Transverse colon (tissue), 4 donors: ENCODE results near the gene RGS6. TPM values are rescaled to one million over a fixed set of nuclear protein-coding genes. Genes with fewer than 3 reads are reported as not detected.

ENCODE experiments used
- DNase-seq: peaks from one replicate; pipeline ENCODE4 v3.0.0-alpha.2; 2019
- H3K27ac ChIP-seq, 4 donors: fragments of 200-600 bp; sonication (generic); 2 replicates each; pipeline ENCODE4 v1.5.1; 2016 to 2018; ENCODE audit warnings: inconsistent platforms in 4 of 4
- H3K27me3 ChIP-seq: fragments of 200-600 bp; sonication (generic); 2 replicates; pipeline ENCODE4 v1.5.1; 2017; ENCODE audit warnings: inconsistent platforms
- H3K36me3 ChIP-seq, 4 donors: fragments of 200-600 bp; sonication (generic); 2 replicates each; pipeline ENCODE4 v1.5.1; 2017 to 2019; ENCODE audit warnings: inconsistent platforms in 4 of 4
- H3K4me1 ChIP-seq, 4 donors: fragments of 200-600 bp; sonication (generic); 2 replicates each; pipeline ENCODE4 v1.5.1; 2017 to 2020; ENCODE audit warnings: inconsistent platforms in 4 of 4
- H3K4me3 ChIP-seq, 4 donors: fragments of 200-600 bp; sonication (generic); 1 replicate in 1 of 4; 2 replicates in 3 of 4; pipeline versions ENCODE4 v1.5.1 to v1.6.1; 2017 to 2019; ENCODE audit warnings: inconsistent platforms in 4 of 4
- H3K9me3 ChIP-seq, 2 donors: fragments of 200-600 bp; sonication (generic); 2 replicates each; pipeline ENCODE4 v1.5.1; 2017 to 2019; ENCODE audit warnings: inconsistent platforms in 2 of 2
- EP300 ChIP-seq: sonication (generic); formaldehyde crosslinking; IDR thresholded peaks from one replicate; pipeline ENCODE4 v1.6.1; 2017; ENCODE audit warnings: antibody characterized with exemption, low read depth
- POLR2A ChIP-seq: fragments of 450-650 bp; IDR thresholded peaks from one replicate; pipeline ENCODE4 v1.6.1; 2016; ENCODE audit warnings: antibody characterized with exemption, mild to moderate bottlenecking, moderate library complexity
- POLR2AphosphoS5 ChIP-seq, 3 donors: sonication (generic); formaldehyde crosslinking; IDR thresholded peaks; one replicate each; pipeline ENCODE4 v1.6.1; 2016; ENCODE audit warnings: antibody characterized with exemption in 3 of 3
- WGBS, 2 donors: methylation state at CpG; one replicate each; pipeline ENCODE4 v1.1.5; 2018; ENCODE audit warnings: low coverage in 1 of 2; 5-methylcytosine and 5-hydroxymethylcytosine counted together
- in situ Hi-C, 4 donors: fragments of 200-750 bp; cut with MboI; loops; one replicate each; pipeline versions ENCODE4 v1.15.0 to v1.15.1; 2017; ENCODE audit warnings: low sequenced_read_pairs in 3 of 4, low pct_ligation_motif_present in 1 of 4, low pct_unique_long_range_greater_than_20kb in 1 of 4
- intact Hi-C: fragments of 100-400 bp; cut with DNase I; formaldehyde crosslinking; loops from one replicate; pipeline ENCODE4 v1.15.1; 2023; ENCODE audit warnings: low total_unique reads
- total RNA-seq, 4 donors: library from RNA; depleted of rRNA; stranded (reverse); fragments of >200 nt; gene quantifications; one replicate each; pipeline ENCODE4 v1.1.0, GENCODE V29; 2016
- TF ChIP-seq, protein P1 (sequence below), 5 experiments: fragments of 200-600 bp in 3 of 5; fragments of 450-650 bp in 2 of 5; sonication (generic) in 3 of 5; IDR thresholded peaks; 1 replicate in 2 of 5; 2 replicates in 3 of 5; pipeline ENCODE4 v1.5.1; 2016 to 2017; ENCODE audit warnings: antibody characterized with exemption in 5 of 5, inconsistent platforms in 3 of 5, mild to moderate bottlenecking in 2 of 5, moderate library complexity in 1 of 5

The RGS6 gene
- total RNA-seq, 4 donors from 2014 or later: 0.41 to 0.48 TPM; not detected in 2

DNA sequence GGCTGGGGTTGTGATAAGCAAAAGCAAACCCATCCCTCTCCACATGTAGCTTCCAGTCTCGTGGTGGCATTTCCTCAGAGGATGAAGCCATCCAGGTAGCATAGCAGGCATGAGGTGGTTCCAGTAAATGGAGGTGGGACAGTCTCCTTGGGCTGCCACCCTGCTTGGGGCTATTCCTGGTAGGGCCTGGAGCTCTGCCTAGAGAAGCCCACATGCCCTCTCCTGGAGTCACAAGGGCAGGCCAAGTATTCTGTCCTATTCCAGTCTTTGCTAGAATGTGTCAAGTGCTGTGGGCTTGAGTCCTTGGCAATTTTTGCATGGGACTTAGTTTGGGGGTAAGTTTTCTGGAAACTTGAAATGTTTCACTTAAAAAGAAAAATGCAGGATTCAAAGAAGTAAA, 491.7 kb downstream of the RGS6 start:
- no peak for DNase-seq
- Histone ChIP-seq H3K27ac (no peak overlapping the region), H3K4me3 (no peak overlapping the region), H3K4me1 (no peaks in the 10 kb centered on the region), H3K36me3 (no peaks in the 10 kb centered on the region), H3K27me3 (no peaks in the 10 kb centered on the region), H3K9me3 (no peaks in the 10 kb centered on the region)
- TF ChIP-seq POLR2AphosphoS5 (IDR thresholded peaks at IDR 0.05) (no peak), POLR2A (no peak), EP300 (no peak)
- TF ChIP-seq, protein P1, sequence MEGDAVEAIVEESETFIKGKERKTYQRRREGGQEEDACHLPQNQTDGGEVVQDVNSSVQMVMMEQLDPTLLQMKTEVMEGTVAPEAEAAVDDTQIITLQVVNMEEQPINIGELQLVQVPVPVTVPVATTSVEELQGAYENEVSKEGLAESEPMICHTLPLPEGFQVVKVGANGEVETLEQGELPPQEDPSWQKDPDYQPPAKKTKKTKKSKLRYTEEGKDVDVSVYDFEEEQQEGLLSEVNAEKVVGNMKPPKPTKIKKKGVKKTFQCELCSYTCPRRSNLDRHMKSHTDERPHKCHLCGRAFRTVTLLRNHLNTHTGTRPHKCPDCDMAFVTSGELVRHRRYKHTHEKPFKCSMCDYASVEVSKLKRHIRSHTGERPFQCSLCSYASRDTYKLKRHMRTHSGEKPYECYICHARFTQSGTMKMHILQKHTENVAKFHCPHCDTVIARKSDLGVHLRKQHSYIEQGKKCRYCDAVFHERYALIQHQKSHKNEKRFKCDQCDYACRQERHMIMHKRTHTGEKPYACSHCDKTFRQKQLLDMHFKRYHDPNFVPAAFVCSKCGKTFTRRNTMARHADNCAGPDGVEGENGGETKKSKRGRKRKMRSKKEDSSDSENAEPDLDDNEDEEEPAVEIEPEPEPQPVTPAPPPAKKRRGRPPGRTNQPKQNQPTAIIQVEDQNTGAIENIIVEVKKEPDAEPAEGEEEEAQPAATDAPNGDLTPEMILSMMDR (IDR thresholded peaks at IDR 0.05): no peak
- intact Hi-C loops (no loop called here), in situ Hi-C loops (loop anchor here in 1 of 4 donors (25.0 kb wide), 1 partner anchor 387 kb away; no protein-coding TSS in a partner anchor)
- 73% methylated on average over 1 of the region's 1 CpG; no CpG with 5 or more reads in 1 of the 2 donors for WGBS, 2 donors

GRCh38 chr14:72430457-72430856, 498.2 kb downstream of the RGS6 start:
- WGBS, 2 donors: 25% methylated on average over 1 of the region's 1 CpG; no CpG with 5 or more reads in 1 of the 2 donors
- Histone ChIP-seq H3K27ac (no peak overlapping the region), H3K27me3 (no peaks in the 10 kb centered on the region), H3K4me3 (no peak overlapping the region), H3K36me3 (no peaks in the 10 kb centered on the region), H3K4me1 (no peaks in the 10 kb centered on the region), H3K9me3 (no peaks in the 10 kb centered on the region)
- TF ChIP-seq, protein P1 (IDR thresholded peaks at IDR 0.05): no peak
- TF ChIP-seq EP300 (no peak), POLR2AphosphoS5 (IDR thresholded peaks at IDR 0.05) (no peak), POLR2A (no peak)
- intact Hi-C loops (no loop called here), in situ Hi-C loops (no loop called here)
- no peak for DNase-seq

- H3K4me1 ChIP-seq: no peaks in the 10 kb centered on the region
- in situ Hi-C loops: no loop called here
Observed at GRCh38 chr14:72432748-72433147, 500.5 kb downstream of the RGS6 start.

DNA sequence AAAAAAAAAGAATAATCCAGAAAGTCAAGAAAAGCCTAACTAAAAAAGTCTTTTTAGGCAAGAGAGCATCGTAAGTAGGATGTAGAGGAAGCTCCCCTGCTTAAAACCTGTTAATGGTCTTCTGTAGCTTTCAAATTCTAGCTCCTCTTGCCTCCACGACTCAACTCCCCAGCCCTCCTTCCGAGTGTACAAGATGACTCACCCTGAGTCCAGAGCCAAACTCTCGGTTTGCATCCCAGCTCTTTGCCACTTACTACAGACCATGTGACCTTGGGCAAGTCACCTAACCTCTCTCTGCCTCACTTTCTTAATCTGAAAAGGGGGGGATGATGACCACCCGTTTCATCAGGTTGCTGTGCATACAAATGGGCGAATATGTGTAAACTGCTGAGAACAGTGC, 501.3 kb downstream of the RGS6 start:
- intact Hi-C loops (no loop called here), in situ Hi-C loops (no loop called here)
- TF ChIP-seq POLR2A (no peak), EP300 (no peak), POLR2AphosphoS5 (IDR thresholded peaks at IDR 0.05) (no peak)
- TF ChIP-seq, protein P1 (IDR thresholded peaks at IDR 0.05): no peak
- H3K4me1 ChIP-seq: no peaks in the 10 kb centered on the region
- H3K27me3 ChIP-seq: no peaks in the 10 kb centered on the region
- no peak overlapping the region for H3K4me3 ChIP-seq
- no peak overlapping the region for H3K27ac ChIP-seq
- no peak for DNase-seq
- no peaks in the 10 kb centered on the region for H3K36me3 ChIP-seq
- 53 to 68% methylated on average over 4 to 6 of the region's 6 CpGs for WGBS, 2 donors
- no peaks in the 10 kb centered on the region for H3K9me3 ChIP-seq

More at GRCh38 chr14:72432748-72433147, 500.5 kb downstream of the RGS6 start:
- 76 to 79% methylated on average over 5 of the region's 5 CpGs for WGBS, 2 donors
- Histone ChIP-seq H3K4me3 (no peak overlapping the region), H3K9me3 (no peaks in the 10 kb centered on the region), H3K27me3 (no peaks in the 10 kb centered on the region), H3K27ac (no peak overlapping the region), H3K36me3 (no peaks in the 10 kb centered on the region)
- TF ChIP-seq POLR2A: no peak
- TF ChIP-seq POLR2AphosphoS5 (IDR thresholded peaks at IDR 0.05): no peak
- TF ChIP-seq, protein P1 (IDR thresholded peaks at IDR 0.05): no peak
- TF ChIP-seq EP300: no peak
- DNase-seq: no peak
- intact Hi-C loops: no loop called here
